ENCODE data around the gene WRNIP1. TPM values are rescaled to one million over a fixed set of nuclear protein-coding genes. Genes with fewer than 3 reads are reported as not detected.

The WRNIP1 gene
- total RNA-seq, 1 experiment from 2014 or later, result 78.8 TPM

GRCh38 chr6:2744778-2745177 is 20.4 kb upstream of the WRNIP1 start:
- RAD21 ChIA-PET (ENCODE audit: low non-redundant PET in 1 of 2, low total read pairs in 2 of 2, uncharacterized antibody in 2 of 2, unreplicated experiment in 2 of 2), result no interaction called here
- H3K36me3 ChIP-seq (ENCODE audit: control insufficient read depth in 1 of 2, insufficient read depth in 2 of 2, low read length in 2 of 2), result no peaks in the 10 kb centered on the region
- DNase-seq (ENCODE audit: low read depth, low spot score), result no peak
- TF ChIP-seq POLR2AphosphoS5 (IDR thresholded peaks at IDR 0.05; ENCODE audit: low read depth, low read length) (no peak), ZFX (IDR thresholded peaks at IDR 0.05) (no peak), JUND (IDR thresholded peaks at IDR 0.05) (no peak), SIN3A (IDR thresholded peaks at IDR 0.05; ENCODE audit: low read depth) (no peak), SP1 (IDR thresholded peaks at IDR 0.05; ENCODE audit: low read depth) (no peak), RAD21 (IDR thresholded peaks at IDR 0.05; ENCODE audit: low read depth) (no peak), ZNF274 (IDR thresholded peaks at IDR 0.05; ENCODE audit: low read depth, low read length) (no peak)
- no peak overlapping the region for H3K9ac ChIP-seq (ENCODE audit: low read length)
- no peak overlapping the region for H3K4me2 ChIP-seq (ENCODE audit: low read length)
- H3K4me1 ChIP-seq (ENCODE audit: control insufficient read depth in 1 of 2, insufficient read depth in 2 of 2, low read length in 2 of 2), result peaks cover 0 to 2% of the 10 kb centered on the region in 2 experiments; a peak in 2 of 4 replicates
- no peaks in the 10 kb centered on the region for H3K79me2 ChIP-seq (ENCODE audit: insufficient read depth, low read length)
- BruUV-seq (replicated peaks), result no TSS peak
- H2AFZ ChIP-seq (ENCODE audit: low read depth, low read length, poor library complexity, severe bottlenecking), result no peak overlapping the region
- H4K20me1 ChIP-seq (ENCODE audit: insufficient read depth), result no peaks in the 10 kb centered on the region
- H3K9me3 ChIP-seq (ENCODE audit: control insufficient read depth in 1 of 2, insufficient read depth in 1 of 2, low read depth in 1 of 2, low read length in 2 of 2), result no peaks in the 10 kb centered on the region
- CTCF ChIA-PET, result interaction anchor here (1.5 kb wide), 1 partner anchor 10 kb away, joined by 4 read pairs; no protein-coding TSS in a partner anchor
- ATAC-seq, result no peak
- intact Hi-C loops (cut with micrococcal nuclease), result loop anchor here (1.0 kb wide), 1 partner anchor 1148 kb away; no protein-coding TSS in a partner anchor
- no peaks in the 10 kb centered on the region for H3K27me3 ChIP-seq (ENCODE audit: insufficient read depth, low read length)
- no peaks in the 10 kb centered on the region for H3K9me2 ChIP-seq (ENCODE audit: insufficient read depth)
- POLR2A ChIA-PET, result no interaction called here
- no peak overlapping the region for H3K4me3 ChIP-seq (replicated peaks in 1 of 2; ENCODE audit: low read depth in 1 of 2, low read length in 2 of 2)
- H3K27ac ChIP-seq (ENCODE audit: low read depth, low read length), result no peak overlapping the region

GRCh38 chr6:2745246-2745645 is 19.9 kb upstream of the WRNIP1 start:
- Histone ChIP-seq H3K27ac (ENCODE audit: low read depth, low read length) (no peak overlapping the region), H4K20me1 (ENCODE audit: insufficient read depth) (no peaks in the 10 kb centered on the region), H3K9me2 (ENCODE audit: insufficient read depth) (no peaks in the 10 kb centered on the region), H2AFZ (ENCODE audit: low read depth, low read length, poor library complexity, severe bottlenecking) (no peak overlapping the region), H3K4me1 (ENCODE audit: control insufficient read depth in 1 of 2, insufficient read depth in 2 of 2, low read length in 2 of 2) (peaks cover 0 to 7% of the 10 kb centered on the region in 2 experiments; a peak in 2 of 4 replicates), H3K9me3 (ENCODE audit: control insufficient read depth in 1 of 2, insufficient read depth in 1 of 2, low read depth in 1 of 2, low read length in 2 of 2) (no peaks in the 10 kb centered on the region), H3K9ac (ENCODE audit: low read length) (no peak overlapping the region), H3K4me2 (ENCODE audit: low read length) (no peak overlapping the region), H3K36me3 (ENCODE audit: control insufficient read depth in 1 of 2, insufficient read depth in 2 of 2, low read length in 2 of 2) (no peaks in the 10 kb centered on the region), H3K4me3 (replicated peaks in 1 of 2; ENCODE audit: low read depth in 1 of 2, low read length in 2 of 2) (no peak overlapping the region), H3K79me2 (ENCODE audit: insufficient read depth, low read length) (no peaks in the 10 kb centered on the region), H3K27me3 (ENCODE audit: insufficient read depth, low read length) (no peaks in the 10 kb centered on the region)
- intact Hi-C loops (cut with micrococcal nuclease), result no loop called here
- no peak for ATAC-seq
- ChIA-PET CTCF (no interaction called here), POLR2A (no interaction called here), RAD21 (ENCODE audit: low non-redundant PET in 1 of 2, low total read pairs in 2 of 2, uncharacterized antibody in 2 of 2, unreplicated experiment in 2 of 2) (no interaction called here)
- no peak for TF ChIP-seq REST (IDR thresholded peaks at IDR 0.05; ENCODE audit: low read depth)
- no peak for TF ChIP-seq ELF1 (IDR thresholded peaks at IDR 0.05; ENCODE audit: borderline replicate concordance, low read depth)
- TF ChIP-seq SIN3A (IDR thresholded peaks at IDR 0.05; ENCODE audit: low read depth), result no peak
- TF ChIP-seq EZH2 (IDR thresholded peaks at IDR 0.05), result no peak
- TF ChIP-seq SP1 (IDR thresholded peaks at IDR 0.05; ENCODE audit: low read depth), result no peak
- no peak for TF ChIP-seq FOSL1 (IDR thresholded peaks at IDR 0.05; ENCODE audit: low read depth)
- TF ChIP-seq POLR2A (IDR thresholded peaks at IDR 0.05; ENCODE audit: borderline replicate concordance, extremely low read depth, insufficient read depth, insufficient read length), result no peak
- no peak for TF ChIP-seq CTCF (IDR thresholded peaks at IDR 0.05 in 2 of 3, conservative IDR thresholded peaks at IDR 0.05 in 1 of 3; ENCODE audit: borderline replicate concordance in 1 of 3, insufficient read depth in 1 of 3, low read depth in 2 of 3, low read length in 2 of 3)
- TF ChIP-seq YY1 (IDR thresholded peaks at IDR 0.05; ENCODE audit: extremely low read depth, insufficient replicate concordance, low read depth, low read length), result no peak
- TF ChIP-seq POLR2AphosphoS5 (IDR thresholded peaks at IDR 0.05; ENCODE audit: low read depth, low read length), result no peak
- TF ChIP-seq JUND (IDR thresholded peaks at IDR 0.05), result no peak
- no peak for TF ChIP-seq CEBPB (IDR thresholded peaks at IDR 0.05; ENCODE audit: low read depth)
- no peak for TF ChIP-seq SRF (IDR thresholded peaks at IDR 0.05; ENCODE audit: low read depth)
- no peak for TF ChIP-seq CBX3 (IDR thresholded peaks at IDR 0.05; ENCODE audit: low read depth)
- TF ChIP-seq TCF7L2 (IDR thresholded peaks at IDR 0.05; ENCODE audit: borderline replicate concordance, extremely low read depth, insufficient read depth, insufficient read length), result no peak
- no peak for DNase-seq (ENCODE audit: low read depth, low spot score)
- no TSS peak for BruUV-seq (replicated peaks)

Measured in HCT116 (cell line).